ENCODE results near the gene BCL6.

GRCh38 chr3:187686621-187687273 lies 58.5 kb downstream of the BCL6 start:
- TF ChIP-seq CTCF (IDR thresholded peaks at IDR 0.05) = no peak
- no peak for TF ChIP-seq EZH2 (IDR thresholded peaks at IDR 0.05; ENCODE audit: borderline replicate concordance, insufficient read depth, low read depth, low read length, poor library complexity, severe bottlenecking)
